Vagina (tissue), 2 donors: Measurements from ENCODE around the gene S100B.

Experiments used
- POLR2A ChIP-seq, 2 donors: fragments of 450-650 bp; IDR thresholded peaks; one replicate each; pipeline ENCODE4 v1.6.1; 2017; ENCODE audit warnings: antibody characterized with exemption in 2 of 2, mild to moderate bottlenecking in 2 of 2, moderate library complexity in 2 of 2
- TF ChIP-seq, protein P1 (sequence below), 3 experiments: fragments of 450-650 bp in 2 of 3; fragments of 200-600 bp in 1 of 3; sonication (generic) in 1 of 3; IDR thresholded peaks; one replicate each; pipeline ENCODE4 v1.5.1; 2017 to 2019; ENCODE audit warnings: antibody characterized with exemption in 3 of 3, mild to moderate bottlenecking in 2 of 3, moderate library complexity in 2 of 3

DNA sequence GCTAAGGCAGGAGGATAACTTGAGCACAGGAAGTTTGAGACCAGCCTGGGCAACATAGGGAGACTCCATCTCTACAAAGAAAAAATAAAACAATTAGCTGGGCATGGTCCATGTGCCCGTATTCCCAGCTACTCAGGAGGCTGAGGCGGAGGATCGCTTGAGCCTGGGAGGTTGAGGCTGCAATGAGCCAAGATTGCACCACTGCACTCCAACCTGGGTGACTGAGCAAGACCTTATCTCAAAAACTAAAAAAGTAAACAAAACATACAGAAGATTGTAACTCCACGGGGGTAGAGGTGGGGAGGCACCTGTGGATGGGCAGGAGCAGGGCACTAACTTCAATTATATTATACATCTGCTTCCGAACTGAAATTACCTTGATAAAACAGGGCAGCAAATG, 4.6 kb downstream of the S100B start:
- TF ChIP-seq POLR2A (IDR thresholded peaks at IDR 0.05) = no peak
- TF ChIP-seq, protein P1, sequence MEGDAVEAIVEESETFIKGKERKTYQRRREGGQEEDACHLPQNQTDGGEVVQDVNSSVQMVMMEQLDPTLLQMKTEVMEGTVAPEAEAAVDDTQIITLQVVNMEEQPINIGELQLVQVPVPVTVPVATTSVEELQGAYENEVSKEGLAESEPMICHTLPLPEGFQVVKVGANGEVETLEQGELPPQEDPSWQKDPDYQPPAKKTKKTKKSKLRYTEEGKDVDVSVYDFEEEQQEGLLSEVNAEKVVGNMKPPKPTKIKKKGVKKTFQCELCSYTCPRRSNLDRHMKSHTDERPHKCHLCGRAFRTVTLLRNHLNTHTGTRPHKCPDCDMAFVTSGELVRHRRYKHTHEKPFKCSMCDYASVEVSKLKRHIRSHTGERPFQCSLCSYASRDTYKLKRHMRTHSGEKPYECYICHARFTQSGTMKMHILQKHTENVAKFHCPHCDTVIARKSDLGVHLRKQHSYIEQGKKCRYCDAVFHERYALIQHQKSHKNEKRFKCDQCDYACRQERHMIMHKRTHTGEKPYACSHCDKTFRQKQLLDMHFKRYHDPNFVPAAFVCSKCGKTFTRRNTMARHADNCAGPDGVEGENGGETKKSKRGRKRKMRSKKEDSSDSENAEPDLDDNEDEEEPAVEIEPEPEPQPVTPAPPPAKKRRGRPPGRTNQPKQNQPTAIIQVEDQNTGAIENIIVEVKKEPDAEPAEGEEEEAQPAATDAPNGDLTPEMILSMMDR (IDR thresholded peaks at IDR 0.05) = no peak
